Mucosa of descending colon (tissue), 3 donors: ENCODE data around the gene ASB10. TPM values are rescaled to one million over a fixed set of nuclear protein-coding genes. Genes with fewer than 3 reads are reported as not detected.

Experiments
- ATAC-seq: fragments of 200-7000 bp; cut with Tn5 transposase; one replicate; pipeline ENCODE4 v1.9.1; 2020; ENCODE audit warnings: mild to moderate bottlenecking, moderate library complexity
- DNase-seq, 3 donors: peaks; one replicate each; pipeline ENCODE4 v3.0.0-alpha.2; 2020
- H3K36me3 ChIP-seq: fragments of 200-600 bp; one replicate; pipeline ENCODE4 v1.8.0; 2021; ENCODE audit warnings: low read depth, mild to moderate bottlenecking
- H3K4me1 ChIP-seq: fragments of 200-600 bp; one replicate; pipeline ENCODE4 v1.8.0; 2021; ENCODE audit warnings: low read depth, mild to moderate bottlenecking
- H3K4me3 ChIP-seq: fragments of 200-600 bp; one replicate; pipeline ENCODE4 v1.8.0; 2021; ENCODE audit warnings: mild to moderate bottlenecking
- H3K9me3 ChIP-seq: fragments of 200-600 bp; one replicate; pipeline ENCODE4 v1.8.0; 2021; ENCODE audit warnings: mild to moderate bottlenecking
- intact Hi-C, 2 donors: fragments of 100-400 bp; cut with DNase I in 1 of 2; cut with micrococcal nuclease in 1 of 2; formaldehyde crosslinking; loops; one replicate each; pipeline versions ENCODE4 v1.11.0 to v1.11.1; 2022; cut with DNase I, micrococcal nuclease
- total RNA-seq, 3 donors: library from RNA; stranded (reverse); fragmentation: NEBNext Ultra II Directional in 2 of 3; extraction: Animal tissue kit (Norgen Biotek cat#: 25700) in 2 of 3; gene quantifications; one replicate each; pipeline versions ENCODE4 v1.2.1 to v1.2.4, GENCODE V29; 2021 to 2023
- TF ChIP-seq, protein P1 (sequence below): fragments of 200-600 bp; IDR thresholded peaks from one replicate; pipeline ENCODE4 v1.8.0; 2022; ENCODE audit warnings: antibody characterized with exemption, mild to moderate bottlenecking
- donor health status: DM: no; HTN: no; CAD: no; lungs with moderate emphysema.
- donor health status: DM: no; HTN: no; CAD: no.
- donor health status: DM: no; HTN: yes; CAD: no.

The ASB10 gene
- total RNA-seq, 3 donors from 2014 or later: not detected

- TF ChIP-seq, protein P1, sequence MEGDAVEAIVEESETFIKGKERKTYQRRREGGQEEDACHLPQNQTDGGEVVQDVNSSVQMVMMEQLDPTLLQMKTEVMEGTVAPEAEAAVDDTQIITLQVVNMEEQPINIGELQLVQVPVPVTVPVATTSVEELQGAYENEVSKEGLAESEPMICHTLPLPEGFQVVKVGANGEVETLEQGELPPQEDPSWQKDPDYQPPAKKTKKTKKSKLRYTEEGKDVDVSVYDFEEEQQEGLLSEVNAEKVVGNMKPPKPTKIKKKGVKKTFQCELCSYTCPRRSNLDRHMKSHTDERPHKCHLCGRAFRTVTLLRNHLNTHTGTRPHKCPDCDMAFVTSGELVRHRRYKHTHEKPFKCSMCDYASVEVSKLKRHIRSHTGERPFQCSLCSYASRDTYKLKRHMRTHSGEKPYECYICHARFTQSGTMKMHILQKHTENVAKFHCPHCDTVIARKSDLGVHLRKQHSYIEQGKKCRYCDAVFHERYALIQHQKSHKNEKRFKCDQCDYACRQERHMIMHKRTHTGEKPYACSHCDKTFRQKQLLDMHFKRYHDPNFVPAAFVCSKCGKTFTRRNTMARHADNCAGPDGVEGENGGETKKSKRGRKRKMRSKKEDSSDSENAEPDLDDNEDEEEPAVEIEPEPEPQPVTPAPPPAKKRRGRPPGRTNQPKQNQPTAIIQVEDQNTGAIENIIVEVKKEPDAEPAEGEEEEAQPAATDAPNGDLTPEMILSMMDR: no peak
- DNase-seq: no peak
- no peak overlapping the region for H3K4me3 ChIP-seq
- no peaks in the 10 kb centered on the region for H3K4me1 ChIP-seq
- intact Hi-C loops: loop anchor here in 1 of 2 donors (5.0 to 10.0 kb wide), 2 partner anchors 51 to 131 kb away; no protein-coding TSS in a partner anchor
- no peaks in the 10 kb centered on the region for H3K9me3 ChIP-seq
- H3K36me3 ChIP-seq: no peaks in the 10 kb centered on the region
- no peak for ATAC-seq
Observed at GRCh38 chr7:151173386-151174245, 13.4 kb downstream of the ASB10 start.

- H3K36me3 ChIP-seq: no peaks in the 10 kb centered on the region
- DNase-seq (peak; percentile 82 to 87 (median 82)), ATAC-seq (peak; percentile 98)
- H3K4me1 ChIP-seq: peaks cover 10% of the 10 kb centered on the region
- no peaks in the 10 kb centered on the region for H3K9me3 ChIP-seq
- TF ChIP-seq, protein P1: peak; percentile 100
- intact Hi-C loops: loop anchor here in 1 of 2 donors (5.0 to 10.0 kb wide), 2 partner anchors 50 to 132 kb away; no protein-coding TSS in a partner anchor
- no peak overlapping the region for H3K4me3 ChIP-seq
Observed at GRCh38 chr7:151172273-151173141, 14.5 kb downstream of the ASB10 start.

- ATAC-seq: no peak
- intact Hi-C loops: loop anchor here in 1 of 2 donors (5.0 kb wide), 1 partner anchor 41 kb away; no protein-coding TSS in a partner anchor
- Histone ChIP-seq H3K4me1 (peaks cover 17% of the 10 kb centered on the region), H3K9me3 (no peaks in the 10 kb centered on the region), H3K36me3 (no peaks in the 10 kb centered on the region), H3K4me3 (no peak overlapping the region)
- TF ChIP-seq, protein P1: no peak
- DNase-seq: no peak
Observed at GRCh38 chr7:151168787-151169162, 18.3 kb downstream of the ASB10 start.

DNA sequence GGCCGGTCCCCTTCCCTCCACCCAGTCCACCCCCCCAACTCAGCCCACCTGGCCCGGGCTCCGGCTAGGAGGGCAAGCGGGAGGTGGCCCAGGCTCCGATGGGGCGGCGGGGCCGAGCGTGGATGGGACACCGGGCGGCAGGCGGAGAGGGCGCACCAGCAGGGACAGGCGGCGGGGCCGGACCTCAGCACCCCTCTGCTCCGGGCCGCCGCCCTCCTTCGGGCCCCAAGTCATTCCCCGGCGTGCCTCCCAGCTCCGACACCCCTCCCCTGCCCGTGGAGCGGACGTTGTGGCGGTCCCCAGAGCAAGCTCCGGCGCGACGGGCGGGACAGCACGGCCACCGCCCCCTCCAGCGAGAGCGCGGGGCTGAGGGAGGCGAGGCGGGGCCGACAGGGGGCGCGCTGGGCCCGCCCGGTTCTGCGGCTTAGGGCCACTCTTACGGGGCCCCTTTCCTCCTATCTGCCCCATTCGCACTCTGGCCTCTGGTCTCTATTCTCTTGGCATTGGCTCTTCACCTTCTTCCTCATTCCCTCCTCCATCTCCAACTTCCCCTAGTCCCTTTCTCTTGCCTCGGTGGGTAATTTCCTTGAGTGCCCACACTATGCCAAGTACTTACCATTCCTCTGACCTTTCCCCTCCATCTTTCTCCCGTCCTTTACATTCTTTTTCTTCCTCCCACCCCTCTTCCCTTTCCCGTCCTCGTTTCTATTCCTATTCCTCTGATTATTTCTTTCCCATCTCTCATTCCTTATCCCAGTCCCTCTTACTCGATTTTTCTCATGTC lies 18.9 kb downstream of the ASB10 start:
- no peaks in the 10 kb centered on the region for H3K9me3 ChIP-seq
- no peaks in the 10 kb centered on the region for H3K36me3 ChIP-seq
- DNase-seq (peak in 2 of 3 donors; percentile 61 to 66), ATAC-seq (peak; percentile 74)
- TF ChIP-seq, protein P1: peak; percentile 61
- intact Hi-C loops: loop anchor here in 1 of 2 donors (5.0 kb wide), 1 partner anchor 41 kb away; no protein-coding TSS in a partner anchor
- H3K4me3 ChIP-seq: no peak overlapping the region
- peaks cover 17% of the 10 kb centered on the region for H3K4me1 ChIP-seq
